Measurements from ENCODE around the gene UTP20. TPM values are rescaled to one million over a fixed set of nuclear protein-coding genes. Genes with fewer than 3 reads are reported as not detected.

Gene UTP20
- total and polyA plus RNA-seq, 7 donors: 0.60 to 10.7 (median 7.5) TPM

DNA sequence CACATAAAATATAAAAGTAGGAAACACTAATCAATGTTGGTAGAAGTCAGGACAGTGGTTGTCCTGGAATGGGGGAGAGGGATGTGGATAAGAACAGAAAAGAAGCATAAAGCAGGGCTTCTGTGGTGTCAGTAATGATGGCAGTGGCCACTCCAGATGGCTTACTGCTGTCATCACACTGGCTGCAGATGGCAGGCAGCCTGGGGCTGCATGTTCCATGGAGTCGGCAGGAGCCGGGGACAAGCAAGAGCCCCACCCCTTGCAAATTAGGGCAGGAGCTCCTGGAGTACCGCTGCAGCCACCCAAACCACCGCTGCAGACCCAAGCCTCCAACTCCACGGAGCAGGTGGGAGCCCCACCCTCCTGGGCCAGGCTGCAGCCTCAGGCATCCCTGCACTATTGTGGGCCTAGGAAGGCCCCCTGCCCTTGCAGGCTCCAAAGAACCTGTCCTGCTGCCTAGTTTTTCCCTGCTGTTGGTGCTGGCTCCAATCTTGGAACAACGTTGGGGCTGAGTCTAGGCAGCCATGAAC, 41.0 kb upstream of the UTP20 start:
- Histone ChIP-seq H3K4me1 (no peaks in the 10 kb centered on the region), H3K36me3 (no peaks in the 10 kb centered on the region), H3K27me3 (no peaks in the 10 kb centered on the region), H3K27ac (no peak overlapping the region), H3K4me3 (no peak overlapping the region), H3K9me3 (peaks cover 0 to 3% (median 0%) of the 10 kb centered on the region in 4 donors)
- WGBS, 2 donors: 73 to 87% methylated on average over 6 of the region's 6 CpGs
- no peak for DNase-seq
- intact Hi-C loops (cut with DNase I): no loop called here
- TF ChIP-seq POLR2A (IDR thresholded peaks at IDR 0.05) (no peak), EP300 (IDR thresholded peaks at IDR 0.05) (no peak), POLR2AphosphoS5 (IDR thresholded peaks at IDR 0.05) (no peak)
- TF ChIP-seq, protein P1, sequence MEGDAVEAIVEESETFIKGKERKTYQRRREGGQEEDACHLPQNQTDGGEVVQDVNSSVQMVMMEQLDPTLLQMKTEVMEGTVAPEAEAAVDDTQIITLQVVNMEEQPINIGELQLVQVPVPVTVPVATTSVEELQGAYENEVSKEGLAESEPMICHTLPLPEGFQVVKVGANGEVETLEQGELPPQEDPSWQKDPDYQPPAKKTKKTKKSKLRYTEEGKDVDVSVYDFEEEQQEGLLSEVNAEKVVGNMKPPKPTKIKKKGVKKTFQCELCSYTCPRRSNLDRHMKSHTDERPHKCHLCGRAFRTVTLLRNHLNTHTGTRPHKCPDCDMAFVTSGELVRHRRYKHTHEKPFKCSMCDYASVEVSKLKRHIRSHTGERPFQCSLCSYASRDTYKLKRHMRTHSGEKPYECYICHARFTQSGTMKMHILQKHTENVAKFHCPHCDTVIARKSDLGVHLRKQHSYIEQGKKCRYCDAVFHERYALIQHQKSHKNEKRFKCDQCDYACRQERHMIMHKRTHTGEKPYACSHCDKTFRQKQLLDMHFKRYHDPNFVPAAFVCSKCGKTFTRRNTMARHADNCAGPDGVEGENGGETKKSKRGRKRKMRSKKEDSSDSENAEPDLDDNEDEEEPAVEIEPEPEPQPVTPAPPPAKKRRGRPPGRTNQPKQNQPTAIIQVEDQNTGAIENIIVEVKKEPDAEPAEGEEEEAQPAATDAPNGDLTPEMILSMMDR (IDR thresholded peaks at IDR 0.05): no peak

DNA sequence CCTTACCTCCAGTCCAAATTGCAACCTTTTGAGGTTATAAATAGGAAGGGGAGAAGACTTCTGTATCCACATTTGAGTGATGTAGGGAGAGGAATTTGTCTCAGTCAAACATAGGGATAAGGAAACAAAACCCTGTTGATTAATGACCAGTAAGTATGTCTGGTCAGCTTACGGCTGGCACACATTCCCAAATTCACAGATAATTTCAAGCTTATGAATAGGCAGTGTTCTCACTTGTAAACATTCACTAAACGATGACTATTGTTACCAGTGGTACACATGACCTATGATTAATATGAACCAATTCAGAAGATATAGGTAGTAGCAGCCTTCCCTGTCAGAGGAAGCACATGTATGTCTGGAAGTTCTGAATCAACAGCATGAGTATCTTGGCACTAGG, 36.8 kb upstream of the UTP20 start:
- WGBS, 2 donors: 75 to 76% methylated on average over 2 of the region's 2 CpGs
- intact Hi-C loops (cut with DNase I): no loop called here
- TF ChIP-seq, protein P1 (IDR thresholded peaks at IDR 0.05): no peak

DNA sequence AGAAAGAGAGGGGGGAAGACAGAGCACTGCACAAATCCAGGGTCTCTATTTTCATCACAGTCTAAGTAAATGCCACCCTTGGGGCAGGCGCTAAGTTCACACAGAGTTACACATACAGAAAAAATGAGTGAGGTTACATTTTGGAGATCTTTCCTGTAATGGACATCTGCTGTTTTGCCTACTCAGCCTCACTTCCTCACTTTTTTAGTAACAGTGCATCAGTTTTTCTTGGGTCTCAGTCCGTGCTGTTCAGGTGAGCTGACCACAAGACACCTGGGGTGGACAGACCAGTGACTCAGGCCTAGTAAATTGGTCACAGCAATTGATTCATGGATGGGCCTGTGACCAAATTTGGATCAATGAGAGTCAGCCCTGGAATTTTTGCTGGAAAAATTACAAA, 36.3 kb upstream of the UTP20 start:
- TF ChIP-seq EP300 (IDR thresholded peaks at IDR 0.05): no peak
- TF ChIP-seq POLR2AphosphoS5 (IDR thresholded peaks at IDR 0.05): no peak
- TF ChIP-seq, protein P1 (IDR thresholded peaks at IDR 0.05): no peak
- no peak for TF ChIP-seq POLR2A (IDR thresholded peaks at IDR 0.05)
- 79 to 92% methylated on average over 2 of the region's 2 CpGs for WGBS, 2 donors
- intact Hi-C loops (cut with DNase I): no loop called here

More for the DNA sequence above, 36.8 kb upstream of the UTP20 start:
- Histone ChIP-seq H3K36me3 (no peaks in the 10 kb centered on the region), H3K9me3 (peaks cover 0 to 3% (median 0%) of the 10 kb centered on the region in 4 donors), H3K4me1 (no peaks in the 10 kb centered on the region), H3K4me3 (no peak overlapping the region), H3K27me3 (no peaks in the 10 kb centered on the region), H3K27ac (no peak overlapping the region)
- no peak for DNase-seq

DNA sequence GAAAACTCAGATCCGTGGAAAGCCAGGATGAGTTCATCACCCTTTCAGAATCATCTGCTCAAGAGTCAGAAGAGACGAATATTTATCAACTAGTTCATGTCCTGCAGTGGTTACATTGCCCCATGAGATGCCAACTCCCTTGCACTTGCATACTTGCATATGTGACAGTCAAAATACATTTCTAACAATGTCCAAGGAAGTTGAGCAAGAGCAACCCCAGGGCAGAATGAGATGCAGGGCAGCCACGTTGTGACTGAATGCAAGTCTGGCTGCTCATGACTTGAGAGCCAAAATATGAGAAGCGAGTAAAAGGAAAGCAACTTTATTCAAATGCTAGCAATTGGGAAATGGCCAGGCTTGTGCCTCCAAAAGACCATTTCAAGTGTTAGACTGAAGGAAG, 23.6 kb upstream of the UTP20 start:
- TF ChIP-seq EP300 (IDR thresholded peaks at IDR 0.05): no peak
- no peak for TF ChIP-seq POLR2AphosphoS5 (IDR thresholded peaks at IDR 0.05)
- TF ChIP-seq, protein P1 (IDR thresholded peaks at IDR 0.05): no peak
- TF ChIP-seq POLR2A (IDR thresholded peaks at IDR 0.05): no peak
- 71 to 72% methylated on average over 4 of the region's 4 CpGs for WGBS, 2 donors
- intact Hi-C loops (cut with DNase I): no loop called here
- no peaks in the 10 kb centered on the region for H3K36me3 ChIP-seq
- no peak overlapping the region for H3K4me3 ChIP-seq
- no peaks in the 10 kb centered on the region for H3K27me3 ChIP-seq
- H3K4me1 ChIP-seq: no peaks in the 10 kb centered on the region
- no peaks in the 10 kb centered on the region for H3K9me3 ChIP-seq
- H3K27ac ChIP-seq: no peak overlapping the region
- DNase-seq: no peak

More for the DNA sequence above, 36.3 kb upstream of the UTP20 start:
- DNase-seq: no peak
- Histone ChIP-seq H3K4me1 (no peaks in the 10 kb centered on the region), H3K4me3 (no peak overlapping the region), H3K9me3 (peaks cover 0 to 3% (median 0%) of the 10 kb centered on the region in 4 donors), H3K36me3 (no peaks in the 10 kb centered on the region), H3K27ac (no peak overlapping the region), H3K27me3 (no peaks in the 10 kb centered on the region)

DNA sequence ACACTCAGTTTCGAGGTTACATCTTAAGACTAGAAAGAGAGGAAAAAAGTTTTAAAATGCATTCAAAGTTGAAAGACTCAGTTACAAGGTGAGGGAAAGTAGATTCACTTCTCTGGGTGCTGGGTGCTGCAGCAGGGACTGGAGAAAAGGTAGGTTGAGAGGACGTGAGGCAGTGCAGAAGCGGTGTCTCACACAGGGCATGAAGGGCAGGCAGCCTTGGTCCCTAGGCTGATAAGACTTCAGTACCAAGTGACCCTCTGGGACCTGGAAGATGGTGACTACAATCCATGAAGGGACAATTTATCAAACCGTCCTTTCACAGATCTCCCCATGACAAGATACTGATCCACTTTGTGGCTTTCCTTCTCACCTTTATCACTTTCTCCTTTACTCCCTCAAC, 22.5 kb upstream of the UTP20 start:
- TF ChIP-seq POLR2A (IDR thresholded peaks at IDR 0.05) (no peak), EP300 (IDR thresholded peaks at IDR 0.05) (no peak), POLR2AphosphoS5 (IDR thresholded peaks at IDR 0.05) (no peak)
- TF ChIP-seq, protein P1 (IDR thresholded peaks at IDR 0.05): no peak
- Histone ChIP-seq H3K9me3 (no peaks in the 10 kb centered on the region), H3K27me3 (no peaks in the 10 kb centered on the region), H3K4me3 (no peak overlapping the region), H3K27ac (no peak overlapping the region), H3K4me1 (no peaks in the 10 kb centered on the region), H3K36me3 (no peaks in the 10 kb centered on the region)
- 75 to 88% methylated on average over 4 of the region's 4 CpGs for WGBS, 2 donors
- no peak for DNase-seq
- intact Hi-C loops (cut with DNase I): no loop called here
